Esophagus muscularis mucosa (tissue), 4 donors: ENCODE results near the gene LMNTD1. TPM values are rescaled to one million over a fixed set of nuclear protein-coding genes. Genes with fewer than 3 reads are reported as not detected.

Experiments
- DNase-seq: peaks from one replicate; pipeline ENCODE4 v3.0.0-alpha.2; 2017; ENCODE audit errors: extremely low spot score
- H3K27ac ChIP-seq, 4 donors: fragments of 200-600 bp; sonication (generic); replicated peaks in 1 of 4; 1 replicate in 3 of 4; 2 replicates in 1 of 4; pipeline ENCODE4 v1.5.1; 2016 to 2019; ENCODE audit warnings: mild to moderate bottlenecking in 1 of 4
- H3K27me3 ChIP-seq, 4 donors: fragments of 200-600 bp; sonication (generic); one replicate each; pipeline versions ENCODE4 v1.5.1 to v1.6.0; 2016 to 2019
- H3K36me3 ChIP-seq, 4 donors: fragments of 200-600 bp; sonication (generic); one replicate each; pipeline ENCODE4 v1.5.1; 2016 to 2019
- H3K4me1 ChIP-seq, 4 donors: fragments of 200-600 bp; sonication (generic); one replicate each; pipeline ENCODE4 v1.5.1; 2016 to 2019
- H3K4me3 ChIP-seq, 4 donors: fragments of 200-600 bp; sonication (generic); 1 replicate in 2 of 4; 2 replicates in 2 of 4; pipeline ENCODE4 v1.5.1; 2016 to 2019; ENCODE audit warnings: mild to moderate bottlenecking in 4 of 4, moderate library complexity in 1 of 4
- H3K9me3 ChIP-seq, 4 donors: fragments of 200-600 bp; sonication (generic); 1 replicate in 3 of 4; 2 replicates in 1 of 4; pipeline ENCODE4 v1.5.1; 2016 to 2019
- EP300 ChIP-seq: sonication (generic); formaldehyde crosslinking; IDR thresholded peaks from one replicate; pipeline ENCODE4 v1.6.1; 2017; ENCODE audit warnings: antibody characterized with exemption
- POLR2A ChIP-seq: fragments of 450-650 bp; IDR thresholded peaks from one replicate; pipeline ENCODE4 v1.6.1; 2017; ENCODE audit warnings: antibody characterized with exemption, moderate library complexity, mild to moderate bottlenecking, low read depth
- POLR2AphosphoS5 ChIP-seq, 2 donors: sonication (generic); formaldehyde crosslinking; IDR thresholded peaks; one replicate each; pipeline ENCODE4 v1.6.1; 2017; ENCODE audit warnings: antibody characterized with exemption in 2 of 2
- WGBS: methylation state at CpG from one replicate; pipeline ENCODE4 v1.1.5; 2018; 5-methylcytosine and 5-hydroxymethylcytosine counted together
- intact Hi-C: fragments of 100-400 bp; cut with DNase I; formaldehyde crosslinking; loops from one replicate; pipeline ENCODE4 v1.15.1; 2023
- total RNA-seq, 4 donors: library from RNA; depleted of rRNA; stranded (reverse); fragments of >200 nt; gene quantifications; one replicate each; pipeline versions ENCODE4 v1.1.0 to v1.2.1, GENCODE V29; 2016
- TF ChIP-seq, protein P1 (sequence below), 3 experiments: fragments of 200-600 bp in 2 of 3; fragments of 450-650 bp in 1 of 3; sonication (generic) in 2 of 3; IDR thresholded peaks; one replicate each; pipeline ENCODE4 v1.5.1; 2017 to 2019; ENCODE audit warnings: antibody characterized with exemption in 3 of 3, mild to moderate bottlenecking in 2 of 3, moderate library complexity in 1 of 3

LMNTD1 gene
- total RNA-seq, 4 donors from 2014 or later = 0.75 to 1.8 (median 1.2) TPM; not detected in 1

DNA sequence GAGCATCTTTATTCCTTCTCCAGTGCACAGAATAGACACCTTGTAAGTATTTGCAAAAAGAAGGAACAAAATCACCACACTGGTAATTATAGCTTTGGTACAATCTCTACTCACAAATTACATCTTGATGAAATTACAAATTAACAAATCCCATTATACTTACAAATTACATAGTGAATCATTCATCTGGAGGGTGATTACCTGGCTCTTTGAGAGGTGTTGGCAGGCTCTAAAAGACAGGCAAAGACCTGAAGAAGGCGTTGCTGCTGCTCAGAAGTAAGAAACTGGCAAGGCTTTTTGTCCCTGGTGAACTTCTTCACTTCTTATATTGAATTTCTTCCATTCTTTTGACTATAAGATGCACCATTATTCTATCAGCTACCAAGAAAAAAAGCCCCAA, 21.7 kb upstream of the LMNTD1 start:
- Histone ChIP-seq H3K4me3 (no peak overlapping the region), H3K27me3 (no peaks in the 10 kb centered on the region), H3K9me3 (no peaks in the 10 kb centered on the region), H3K4me1 (no peaks in the 10 kb centered on the region), H3K36me3 (no peaks in the 10 kb centered on the region), H3K27ac (no peak overlapping the region)
- 92% methylated on average over 1 of the region's 1 CpG for WGBS
- no peak for TF ChIP-seq POLR2AphosphoS5 (IDR thresholded peaks at IDR 0.05)
- TF ChIP-seq, protein P1, sequence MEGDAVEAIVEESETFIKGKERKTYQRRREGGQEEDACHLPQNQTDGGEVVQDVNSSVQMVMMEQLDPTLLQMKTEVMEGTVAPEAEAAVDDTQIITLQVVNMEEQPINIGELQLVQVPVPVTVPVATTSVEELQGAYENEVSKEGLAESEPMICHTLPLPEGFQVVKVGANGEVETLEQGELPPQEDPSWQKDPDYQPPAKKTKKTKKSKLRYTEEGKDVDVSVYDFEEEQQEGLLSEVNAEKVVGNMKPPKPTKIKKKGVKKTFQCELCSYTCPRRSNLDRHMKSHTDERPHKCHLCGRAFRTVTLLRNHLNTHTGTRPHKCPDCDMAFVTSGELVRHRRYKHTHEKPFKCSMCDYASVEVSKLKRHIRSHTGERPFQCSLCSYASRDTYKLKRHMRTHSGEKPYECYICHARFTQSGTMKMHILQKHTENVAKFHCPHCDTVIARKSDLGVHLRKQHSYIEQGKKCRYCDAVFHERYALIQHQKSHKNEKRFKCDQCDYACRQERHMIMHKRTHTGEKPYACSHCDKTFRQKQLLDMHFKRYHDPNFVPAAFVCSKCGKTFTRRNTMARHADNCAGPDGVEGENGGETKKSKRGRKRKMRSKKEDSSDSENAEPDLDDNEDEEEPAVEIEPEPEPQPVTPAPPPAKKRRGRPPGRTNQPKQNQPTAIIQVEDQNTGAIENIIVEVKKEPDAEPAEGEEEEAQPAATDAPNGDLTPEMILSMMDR (IDR thresholded peaks at IDR 0.05) = no peak
- no peak for TF ChIP-seq EP300
- TF ChIP-seq POLR2A = no peak
- DNase-seq = no peak
- intact Hi-C loops = loop anchor here (10.0 kb wide), 1 partner anchor 130 kb away; no protein-coding TSS in a partner anchor

DNA sequence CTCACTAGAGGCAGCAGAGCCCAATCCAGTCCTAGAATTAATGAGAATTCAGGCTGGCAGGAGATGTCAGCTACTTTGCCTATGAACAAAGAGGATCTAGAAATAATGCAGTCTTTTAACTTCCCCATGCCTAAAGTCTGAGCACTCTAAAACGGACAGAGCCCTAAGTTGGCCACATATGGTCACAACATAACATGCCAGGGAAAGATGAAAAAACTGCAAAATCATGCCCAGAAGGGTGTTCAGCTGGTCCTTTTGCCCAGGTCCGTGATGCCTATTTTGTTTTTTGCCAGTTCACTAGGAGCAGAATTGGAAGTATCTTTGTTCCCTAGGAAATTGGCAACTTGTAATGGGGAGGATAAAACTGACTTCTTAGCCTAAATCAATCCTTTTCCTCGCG, 20.3 kb upstream of the LMNTD1 start:
- Histone ChIP-seq H3K27me3 (no peaks in the 10 kb centered on the region), H3K4me3 (no peak overlapping the region), H3K36me3 (no peaks in the 10 kb centered on the region), H3K4me1 (no peaks in the 10 kb centered on the region), H3K27ac (no peak overlapping the region), H3K9me3 (peaks cover 0 to 6% (median 0%) of the 10 kb centered on the region in 4 donors)
- no peak for DNase-seq
- TF ChIP-seq POLR2AphosphoS5 (IDR thresholded peaks at IDR 0.05) = no peak
- no peak for TF ChIP-seq EP300
- TF ChIP-seq, protein P1 (IDR thresholded peaks at IDR 0.05) = no peak
- TF ChIP-seq POLR2A = no peak
- intact Hi-C loops = loop anchor here (10.0 kb wide), 1 partner anchor 129 kb away; no protein-coding TSS in a partner anchor
- 89% methylated on average over 4 of the region's 4 CpGs for WGBS

DNA sequence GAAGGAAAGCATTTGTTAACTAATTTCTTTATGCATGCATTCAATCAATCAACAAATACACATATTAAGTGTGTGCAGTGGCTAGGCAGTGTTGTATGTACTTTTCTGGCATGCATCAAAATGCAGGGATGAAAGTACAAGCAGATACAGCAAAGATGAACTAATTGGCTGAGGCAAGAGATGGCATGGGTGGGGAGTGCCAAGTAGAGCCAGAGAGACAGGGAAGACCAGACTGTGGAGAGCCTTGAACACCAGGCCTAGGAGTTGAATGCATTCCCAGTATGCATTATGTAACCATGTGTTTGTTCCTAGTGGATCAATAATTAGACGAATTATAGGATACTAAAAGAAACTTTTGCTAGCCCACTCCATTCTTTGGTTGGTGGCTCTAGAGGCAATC, 17.3 kb upstream of the LMNTD1 start:
- no peak for DNase-seq
- Histone ChIP-seq H3K27me3 (no peaks in the 10 kb centered on the region), H3K27ac (no peak overlapping the region), H3K4me1 (no peaks in the 10 kb centered on the region), H3K36me3 (no peaks in the 10 kb centered on the region), H3K9me3 (peaks cover 0 to 8% (median 3%) of the 10 kb centered on the region in 4 donors), H3K4me3 (no peak overlapping the region)
- TF ChIP-seq EP300 (no peak), POLR2AphosphoS5 (IDR thresholded peaks at IDR 0.05) (no peak), POLR2A (no peak)
- TF ChIP-seq, protein P1 (IDR thresholded peaks at IDR 0.05) = no peak
- 100% methylated on average over 1 of the region's 1 CpG for WGBS
- intact Hi-C loops = loop anchor here (10.0 kb wide), 1 partner anchor 126 kb away; no protein-coding TSS in a partner anchor

DNA sequence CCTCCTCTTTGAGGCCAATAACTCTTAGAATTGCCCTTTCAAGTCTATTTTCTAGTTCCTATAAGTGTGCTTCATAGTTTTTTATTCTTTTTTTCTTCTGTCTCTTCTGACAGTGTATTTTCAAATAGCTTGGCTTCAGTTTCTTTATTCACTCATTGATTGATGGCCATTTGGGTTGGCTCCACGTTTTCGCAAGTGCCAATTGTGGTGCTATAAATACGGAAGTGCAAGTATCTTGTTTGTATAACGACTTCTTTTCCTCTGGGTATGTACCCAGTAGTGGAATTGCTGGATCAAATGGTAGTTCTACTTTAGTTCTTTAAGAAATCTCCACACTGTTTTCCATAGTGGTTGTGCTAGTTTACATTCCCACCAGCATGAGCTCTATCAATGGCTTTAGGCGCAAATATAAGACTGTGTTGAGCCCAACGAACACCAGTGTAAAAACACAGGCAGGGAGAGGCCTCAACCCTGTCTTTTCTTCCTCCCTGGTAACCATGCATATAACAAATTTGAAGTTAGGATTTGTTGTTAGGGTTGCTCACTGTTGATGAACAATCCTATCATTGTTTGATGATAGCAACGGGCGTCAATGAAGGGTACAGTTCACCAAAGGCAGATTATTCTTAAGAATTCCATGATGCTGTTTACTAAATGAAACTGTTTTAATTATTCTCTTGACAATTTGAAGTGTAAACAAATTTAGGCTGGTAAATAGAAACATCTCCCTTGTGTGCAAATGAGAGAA, 13.3 kb upstream of the LMNTD1 start:
- intact Hi-C loops = no loop called here
- Histone ChIP-seq H3K27me3 (no peaks in the 10 kb centered on the region), H3K4me3 (no peak overlapping the region), H3K4me1 (no peaks in the 10 kb centered on the region), H3K36me3 (no peaks in the 10 kb centered on the region), H3K27ac (no peak overlapping the region), H3K9me3 (peaks cover 0 to 12% (median 3%) of the 10 kb centered on the region in 4 donors)
- TF ChIP-seq EP300 = no peak
- TF ChIP-seq POLR2A = no peak
- no peak for TF ChIP-seq POLR2AphosphoS5 (IDR thresholded peaks at IDR 0.05)
- TF ChIP-seq, protein P1 (IDR thresholded peaks at IDR 0.05) = no peak
- 86% methylated on average over 8 of the region's 8 CpGs for WGBS
- no peak for DNase-seq
